Muscle of back (tissue), 11 donors: Measurements from ENCODE around the gene PYGB. TPM values are rescaled to one million over a fixed set of nuclear protein-coding genes. Genes with fewer than 3 reads are reported as not detected.
A peak's percentile ranks its signal among the peaks of the same experiment; 100 is the strongest.
"Not testable (repeated sequence)": the region's sequence is repeated elsewhere in the genome, so short reads cannot be mapped to it uniquely, and the experiment has no call there.

Experiments
- DNase-seq, 3 donors: peaks; one replicate each; pipeline versions ENCODE4 v3.0.0 to v3.0.0-alpha.2; 2013
- polyA plus RNA-seq, 10 donors: library from polyadenylated mRNA; unstranded; fragments of 120-200 nt; gene quantifications; one replicate each; pipeline ENCODE4 v1.2.1, GENCODE V29; 2013; ENCODE audit not compliant: insufficient read length in 10 of 10

PYGB gene
- polyA plus RNA-seq, 10 donors = 20.2 to 27.8 (median 23.7) TPM

DNA sequence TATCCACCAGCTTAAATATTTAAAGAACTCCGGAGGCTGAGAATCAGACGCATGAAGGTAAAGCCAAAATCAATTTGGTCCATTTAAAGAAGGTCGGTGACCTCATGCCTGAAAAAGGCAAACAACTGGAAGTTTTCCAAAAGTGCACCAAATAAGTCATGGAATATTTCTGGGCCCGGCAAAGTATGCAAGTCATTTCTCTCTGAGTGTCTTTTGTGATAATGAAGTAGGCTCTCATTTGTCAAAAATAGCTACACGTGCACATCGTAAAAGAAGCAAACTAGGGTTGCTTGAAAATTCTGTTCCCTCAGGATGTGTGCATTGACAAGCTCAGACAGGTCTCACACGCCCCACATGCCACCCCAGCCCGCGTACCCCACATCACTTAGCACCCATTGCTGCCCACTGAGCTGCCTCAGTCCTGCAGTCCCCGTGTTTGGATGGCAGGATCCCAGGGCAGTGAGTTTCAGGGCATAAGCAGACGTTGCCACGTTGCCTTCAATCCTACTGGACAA lies 20.5 kb upstream of the PYGB start:
- peak in 1 of 3 donors; percentile 67 for DNase-seq

DNA sequence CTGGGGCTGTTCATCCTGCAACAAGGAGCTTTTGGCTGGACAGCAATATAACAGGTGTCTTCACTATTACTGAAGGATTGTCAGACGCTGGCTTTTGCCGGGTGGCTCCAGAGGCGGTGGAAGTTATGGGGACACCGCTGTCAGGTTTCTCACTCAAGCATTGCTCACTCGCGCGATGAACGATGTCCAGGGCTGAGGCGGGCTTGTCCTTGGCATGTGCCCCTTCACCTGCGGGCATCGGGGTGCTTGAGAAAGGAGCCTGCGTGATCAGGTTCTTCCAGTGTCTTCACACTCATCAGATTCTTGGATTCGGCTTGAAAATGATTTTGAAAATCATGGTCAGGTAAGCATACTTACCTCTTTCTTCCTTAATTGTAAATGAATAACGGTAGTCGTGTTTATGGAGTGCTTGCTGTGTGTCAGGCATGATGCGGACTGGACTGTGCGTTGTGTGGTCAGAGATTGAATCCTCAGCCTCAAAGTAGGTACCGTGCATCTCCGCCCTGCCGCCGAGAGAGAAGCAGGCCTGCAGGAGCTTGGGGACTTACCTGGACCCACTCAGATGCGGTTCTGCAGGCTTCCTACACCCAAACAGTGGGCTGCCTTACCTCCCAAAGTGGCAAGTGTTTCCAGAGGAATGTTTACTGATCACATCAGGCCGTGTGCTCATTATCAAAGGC lies 18.3 kb upstream of the PYGB start:
- DNase-seq = no peak

DNA sequence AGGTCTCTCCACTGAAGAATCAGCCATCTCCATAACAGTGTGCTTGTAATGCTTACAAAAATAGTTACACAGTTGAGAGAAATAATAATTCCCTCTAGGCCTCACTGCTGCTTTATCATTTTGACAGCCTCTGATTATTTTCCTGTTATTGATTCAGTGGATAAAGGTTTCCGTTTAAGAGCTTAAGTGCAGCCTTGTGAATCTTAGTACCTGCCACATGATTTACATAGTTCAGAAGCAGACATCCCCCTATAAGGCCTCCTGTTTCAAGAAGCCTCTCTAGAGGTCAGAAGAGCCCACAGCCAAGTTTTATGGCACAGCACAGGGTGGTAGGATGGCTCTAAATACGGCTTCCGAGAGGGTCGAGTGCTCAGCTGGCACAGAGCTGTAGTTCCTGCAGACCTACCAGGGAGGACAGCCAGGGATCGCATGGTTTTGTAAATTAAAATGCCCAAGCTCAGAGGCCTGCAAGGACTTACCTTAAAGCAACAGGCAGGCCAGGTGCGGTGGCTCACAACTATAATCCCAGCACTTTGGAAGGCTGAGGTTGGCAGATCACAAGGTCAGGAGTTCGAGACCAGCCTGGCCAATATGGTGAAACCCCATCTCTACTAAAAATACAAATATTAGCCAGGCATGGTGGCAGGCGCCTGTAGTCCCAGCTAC lies 17.6 kb upstream of the PYGB start:
- DNase-seq = no peak

DNA sequence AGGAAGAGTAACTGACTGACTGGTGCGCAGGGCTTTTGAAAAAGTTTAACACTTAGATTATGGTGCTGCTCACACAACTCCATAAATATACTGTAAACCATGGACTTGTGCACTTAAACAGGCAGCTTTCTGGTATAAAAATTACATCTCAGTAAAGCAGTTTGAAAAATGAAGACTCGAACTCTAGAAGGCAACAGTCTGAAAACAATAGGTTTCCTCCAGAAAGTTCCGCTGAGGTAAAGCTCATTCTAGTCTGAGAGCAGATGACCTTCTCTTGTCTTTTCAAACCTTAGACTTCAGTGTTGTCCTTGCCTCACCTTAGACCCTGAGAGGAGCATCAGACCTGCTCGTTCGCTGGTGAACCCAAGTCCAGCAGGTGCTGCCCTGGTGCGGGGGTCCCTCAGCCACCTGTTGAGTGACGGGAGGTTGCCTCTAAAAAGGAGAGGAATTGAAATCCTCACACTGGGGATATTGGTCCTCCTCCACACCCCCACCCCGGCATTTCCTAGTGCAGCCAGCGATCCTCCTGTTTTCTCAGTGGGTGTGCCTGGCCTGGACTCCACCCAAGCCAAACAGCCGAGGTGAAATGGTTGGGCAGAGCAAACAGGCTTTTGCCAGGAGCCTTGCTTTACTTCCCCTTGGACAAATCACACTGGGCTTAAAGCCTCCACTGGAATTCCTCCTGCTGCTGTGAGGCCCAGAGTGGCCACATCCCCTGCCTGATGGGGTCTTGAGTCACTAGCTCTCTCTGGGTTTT lies 14.7 kb upstream of the PYGB start:
- no peak for DNase-seq

DNA sequence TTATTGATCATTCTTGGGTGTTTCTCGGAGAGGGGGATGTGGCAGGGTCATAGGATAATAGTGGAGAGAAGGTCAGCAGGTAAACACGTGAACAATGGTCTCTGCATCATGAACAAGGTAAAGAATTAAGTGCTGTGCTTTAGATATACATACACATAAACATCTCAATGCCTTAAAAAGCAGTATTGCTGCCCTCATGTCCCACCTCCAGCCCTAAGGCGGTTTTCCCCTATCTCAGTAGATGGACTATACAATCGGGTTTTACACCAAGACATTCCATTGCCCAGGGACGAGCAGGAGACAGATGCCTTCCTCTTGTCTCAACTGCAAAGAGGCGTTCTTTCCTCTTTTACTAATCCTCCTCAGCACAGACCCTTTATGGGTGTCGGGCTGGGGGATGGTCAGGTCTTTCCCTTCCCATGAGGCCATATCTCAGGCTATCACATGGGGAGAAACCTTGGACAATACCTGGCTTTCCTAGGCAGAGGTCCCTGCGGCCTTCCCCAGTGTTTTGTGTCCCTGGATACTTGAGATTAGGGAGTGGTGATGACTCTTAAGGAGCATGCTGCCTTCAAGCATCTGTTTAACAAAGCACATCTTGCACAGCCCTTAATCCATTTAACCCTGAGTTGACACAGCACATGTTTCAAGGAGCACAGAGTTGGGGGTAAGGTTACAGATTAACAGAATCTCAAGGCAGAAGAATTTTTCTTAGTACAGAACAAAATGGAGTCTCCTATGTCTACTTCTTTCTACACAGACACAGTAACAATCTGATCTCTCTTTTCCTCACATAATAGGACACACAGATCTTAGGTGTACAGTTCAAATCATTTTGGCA lies 13.7 kb upstream of the PYGB start:
- not testable (repeated sequence) for DNase-seq

DNA sequence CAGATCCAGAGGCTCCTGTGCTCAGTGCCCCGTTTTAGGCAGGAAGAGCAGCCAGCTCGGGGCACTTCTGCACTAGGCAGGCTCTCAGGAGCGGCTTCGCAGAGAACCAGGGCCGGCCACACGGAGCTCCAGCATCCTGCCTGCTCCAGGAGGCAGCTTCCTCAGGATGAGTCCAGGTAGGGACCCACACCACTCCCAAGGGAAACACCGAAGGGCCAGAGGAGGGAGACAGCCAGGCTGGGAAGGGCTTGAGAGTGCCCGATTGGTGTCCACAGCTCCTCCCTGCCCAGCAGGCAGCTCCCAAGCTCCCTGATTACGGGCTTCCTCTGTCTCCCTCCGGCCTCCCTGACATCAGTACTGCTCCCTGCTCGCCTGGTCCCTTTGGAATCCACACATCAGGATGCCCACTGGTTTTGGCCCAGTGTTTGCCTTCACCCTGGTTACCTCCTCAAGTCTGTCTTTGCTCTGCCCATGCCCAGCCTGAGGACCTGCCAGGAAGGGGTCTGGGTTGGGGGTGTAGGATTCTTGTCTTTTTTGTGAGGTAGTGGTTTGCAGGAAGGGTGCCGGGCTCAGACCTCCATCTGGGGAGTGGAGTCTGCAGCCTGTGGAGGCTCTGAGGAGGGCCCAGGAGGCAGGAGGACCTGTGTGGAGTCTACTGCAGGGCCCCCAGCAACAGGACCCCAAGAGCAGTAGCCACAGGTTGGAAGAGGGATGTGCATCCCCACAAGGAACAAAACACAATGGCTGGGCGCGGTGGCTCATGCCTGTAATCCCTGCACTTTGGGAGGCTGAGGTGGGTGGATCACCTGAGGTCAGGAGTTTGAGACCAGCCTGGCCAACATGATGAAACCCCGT lies 11.2 kb upstream of the PYGB start:
- no peak for DNase-seq

GRCh38 chr20:25237610-25238318 lies 10.1 kb upstream of the PYGB start:
- DNase-seq = peak in 1 of 3 donors; percentile 98

DNA sequence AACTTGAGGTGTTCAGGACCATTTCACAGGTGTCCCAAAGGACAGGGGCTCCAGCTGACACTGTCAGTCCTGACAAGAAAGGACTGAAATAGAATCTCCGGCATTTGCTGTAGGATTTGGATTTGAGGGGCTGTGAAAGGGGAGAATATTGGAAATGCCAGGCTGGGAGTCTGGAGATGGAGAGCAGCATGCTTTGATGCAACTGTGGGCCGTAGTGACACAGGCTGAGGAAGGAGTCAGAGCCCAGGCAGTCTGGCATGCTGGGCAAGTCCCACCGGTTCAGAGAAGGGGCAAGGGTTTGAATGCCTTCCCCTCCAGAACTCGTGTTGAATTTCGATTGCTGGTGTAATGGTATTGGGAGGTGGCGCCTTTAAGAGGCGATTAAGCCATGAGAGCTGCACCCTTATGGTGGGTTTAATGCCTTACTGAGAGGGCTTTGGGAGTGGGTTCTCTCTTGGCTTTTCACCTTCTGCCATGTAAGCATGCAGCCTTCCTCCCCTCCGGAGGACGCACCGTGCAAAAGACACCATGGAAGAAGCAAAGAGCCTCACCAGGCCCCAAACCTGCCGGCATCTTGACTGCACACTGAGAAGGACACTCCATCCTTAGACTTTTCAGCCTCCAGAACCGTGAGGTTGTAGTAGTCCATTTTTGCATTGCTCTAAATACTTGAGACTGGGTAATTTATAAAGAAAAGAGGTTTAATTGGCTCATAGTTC lies 9.4 kb upstream of the PYGB start:
- DNase-seq = no peak

DNA sequence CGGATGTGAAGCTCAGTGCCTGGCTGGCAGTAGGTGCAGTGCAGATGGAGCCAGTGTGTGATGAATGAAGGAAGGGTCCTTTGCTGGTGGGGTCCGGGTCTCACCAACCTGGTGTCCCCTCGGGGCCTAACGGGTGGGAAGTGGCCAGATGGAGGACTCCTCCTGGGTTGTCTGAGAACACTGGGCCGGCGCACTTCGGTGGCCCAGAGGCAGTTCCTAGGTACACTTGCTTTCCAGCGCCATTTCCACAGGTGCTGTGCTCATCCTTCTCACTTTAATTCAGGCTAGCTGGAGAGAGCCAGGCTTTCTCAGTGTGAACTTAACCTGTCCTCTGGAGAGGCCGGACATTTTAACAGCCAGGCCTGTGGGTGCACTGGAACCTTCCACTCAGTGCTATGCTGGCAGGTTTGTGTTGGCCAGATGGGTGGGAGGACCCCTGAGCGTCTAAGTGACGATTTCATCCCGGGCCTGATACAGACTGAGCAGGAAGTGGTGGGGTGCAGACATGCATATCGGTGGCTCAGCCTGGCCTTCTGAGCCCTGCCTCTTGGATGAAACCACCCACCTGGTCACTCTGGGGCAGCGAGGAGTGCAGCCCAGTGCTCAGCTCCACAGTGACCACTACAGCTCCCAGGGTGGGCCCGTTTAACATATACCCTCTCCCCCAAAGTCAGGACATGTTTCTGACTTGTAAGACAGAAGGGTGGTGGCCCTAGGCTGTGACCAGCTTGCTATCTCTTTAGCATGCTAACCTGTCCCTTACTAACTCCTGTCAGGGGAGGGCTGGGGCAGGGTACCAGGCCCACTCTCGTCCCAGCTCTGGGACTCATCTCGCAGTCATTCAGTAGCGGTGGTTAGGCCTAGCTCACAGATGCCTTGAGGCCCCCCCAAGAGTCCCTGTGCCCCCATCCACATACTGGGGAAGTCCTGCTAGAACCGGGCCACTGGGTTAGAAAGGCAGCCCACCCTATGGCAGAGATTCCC lies 8.2 kb upstream of the PYGB start:
- DNase-seq = no peak

DNA sequence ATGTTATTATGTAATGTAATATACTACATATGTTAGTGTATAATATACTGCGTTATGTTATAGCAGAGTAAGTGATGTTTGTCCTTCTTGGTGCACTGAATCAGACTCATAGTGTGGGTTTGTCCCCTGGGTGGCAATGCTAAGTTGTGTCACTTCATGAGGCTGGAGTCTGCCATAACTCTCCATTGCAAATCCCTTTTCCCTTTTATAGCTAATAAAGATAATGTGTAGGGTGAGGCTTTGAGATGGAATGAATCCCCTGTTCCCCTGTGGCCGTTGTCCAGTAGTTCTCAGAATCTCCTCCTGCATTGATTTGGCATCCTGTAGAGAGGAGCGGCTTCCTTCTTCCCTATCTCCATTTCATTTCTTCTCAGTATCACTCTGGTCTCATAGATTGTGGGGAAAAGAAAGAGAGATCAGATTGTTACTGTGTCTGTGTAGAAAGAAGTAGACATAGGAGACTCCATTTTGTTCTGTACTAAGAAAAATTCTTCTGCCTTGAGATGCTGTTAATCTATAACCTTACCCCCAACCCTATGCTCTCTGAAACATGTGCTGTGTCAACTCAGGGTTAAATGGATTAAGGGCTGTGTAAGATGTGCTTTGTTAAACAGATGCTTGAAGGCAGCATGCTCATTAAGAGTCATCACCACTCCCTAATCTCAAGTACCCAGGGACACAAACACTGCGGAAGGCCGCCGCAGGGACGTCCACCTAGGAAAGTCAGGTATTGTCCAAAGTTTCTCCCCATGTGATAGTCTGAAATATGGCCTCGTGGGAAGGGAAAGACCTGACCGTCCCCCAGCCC lies 6.8 kb upstream of the PYGB start:
- not testable (repeated sequence) for DNase-seq

DNA sequence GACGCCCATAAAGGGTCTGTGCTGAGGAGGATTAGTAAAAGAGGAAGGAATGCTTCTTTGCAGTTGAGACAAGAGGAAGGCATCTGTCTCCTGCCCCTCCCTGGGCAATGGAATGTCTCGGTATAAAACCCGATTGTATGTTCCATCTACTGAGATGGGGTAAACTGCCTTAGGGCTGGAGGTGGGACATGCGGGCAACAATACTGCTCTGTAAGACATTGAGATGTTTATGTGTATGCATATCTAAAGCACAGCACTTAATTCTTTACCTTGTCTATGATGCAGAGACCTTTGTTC lies 6.3 kb upstream of the PYGB start:
- DNase-seq = not testable (repeated sequence)

DNA sequence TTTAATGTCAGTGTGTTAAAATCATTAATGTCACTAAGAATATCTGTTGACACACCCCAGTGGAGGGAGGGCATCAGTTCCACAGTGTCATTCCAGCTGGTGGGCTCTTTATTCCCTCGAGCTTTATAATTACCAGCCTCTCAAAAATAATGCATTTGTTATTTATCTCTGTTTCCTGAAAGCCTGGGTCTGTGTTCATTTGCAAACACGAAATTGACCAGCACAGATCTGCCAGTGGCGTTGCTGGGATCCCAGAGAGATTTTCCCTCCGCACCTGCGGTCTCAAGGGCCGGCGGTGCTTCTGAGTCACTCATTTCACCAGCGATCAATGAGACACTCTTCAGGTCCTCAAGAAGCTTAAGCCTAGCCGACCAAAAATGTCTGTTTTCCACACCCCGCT lies 5.7 kb upstream of the PYGB start:
- no peak for DNase-seq

GRCh38 chr20:25243416-25243979 lies 4.4 kb upstream of the PYGB start:
- DNase-seq = no peak

GRCh38 chr20:25244976-25245375 lies 2.9 kb upstream of the PYGB start:
- DNase-seq = no peak

GRCh38 chr20:25245461-25245860 lies 2.4 kb upstream of the PYGB start:
- no peak for DNase-seq

GRCh38 chr20:25246182-25246999 lies 1.5 kb upstream of the PYGB start:
- DNase-seq = no peak
